ENCODE measurements around the gene CXCR4. TPM values are rescaled to one million over a fixed set of nuclear protein-coding genes. Genes with fewer than 3 reads are reported as not detected.
A peak's percentile ranks its signal among the peaks of the same experiment; 100 is the strongest.
"Not testable (repeated sequence)": the region's sequence is repeated elsewhere in the genome, so short reads cannot be mapped to it uniquely, and the experiment has no call there.

CXCR4 gene
- total RNA-seq, 2 experiments from 2014 or later = 56.4 to 57.7 TPM

DNA sequence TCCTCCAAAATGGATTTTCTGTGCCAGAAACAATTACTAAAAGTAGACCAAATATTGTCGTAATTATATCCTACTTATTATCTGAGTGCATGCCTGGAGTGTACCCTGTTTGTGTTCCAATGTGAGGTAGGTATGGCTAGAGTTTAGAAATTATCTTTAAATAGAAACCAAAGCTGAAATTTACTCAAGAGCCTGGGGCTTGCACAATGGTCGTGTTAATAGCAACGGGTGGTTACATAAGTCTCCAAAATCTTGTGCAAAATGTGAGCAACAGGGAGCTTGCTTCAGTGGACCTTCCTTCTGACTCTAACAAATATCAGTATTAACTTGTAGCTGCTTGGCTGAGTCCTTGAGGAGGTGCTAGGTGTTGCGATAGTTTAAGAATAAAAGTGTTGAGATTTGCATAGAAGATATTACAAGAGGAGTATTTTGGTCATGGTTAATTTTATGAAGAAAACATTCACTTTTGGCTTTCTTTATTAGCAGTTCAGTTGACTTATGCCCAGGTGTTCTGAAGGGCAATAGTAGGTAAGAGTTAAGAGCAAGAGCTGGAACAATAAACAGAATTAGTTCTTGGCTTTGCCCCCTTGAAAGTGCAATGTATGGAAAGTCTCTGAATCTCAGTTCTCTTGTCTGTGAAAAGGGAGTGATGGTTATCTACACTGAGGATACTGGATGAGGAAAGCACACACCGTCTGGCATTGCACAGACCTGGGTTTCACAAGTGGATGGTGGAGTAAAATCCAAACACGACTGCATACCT lies 4.6 kb downstream of the CXCR4 start:
- Mint-ChIP-seq H3K4me3 (no peak overlapping the region), H3K27me3 (no peaks in the 10 kb centered on the region), H3K4me1 (peaks cover 47% of the 10 kb centered on the region), H3K36me3 (peaks cover 37% of the 10 kb centered on the region), H3K27ac (peak overlapping the region; percentile 44), H3K9me3 (no peaks in the 10 kb centered on the region)
- DNase-seq = no peak

DNA sequence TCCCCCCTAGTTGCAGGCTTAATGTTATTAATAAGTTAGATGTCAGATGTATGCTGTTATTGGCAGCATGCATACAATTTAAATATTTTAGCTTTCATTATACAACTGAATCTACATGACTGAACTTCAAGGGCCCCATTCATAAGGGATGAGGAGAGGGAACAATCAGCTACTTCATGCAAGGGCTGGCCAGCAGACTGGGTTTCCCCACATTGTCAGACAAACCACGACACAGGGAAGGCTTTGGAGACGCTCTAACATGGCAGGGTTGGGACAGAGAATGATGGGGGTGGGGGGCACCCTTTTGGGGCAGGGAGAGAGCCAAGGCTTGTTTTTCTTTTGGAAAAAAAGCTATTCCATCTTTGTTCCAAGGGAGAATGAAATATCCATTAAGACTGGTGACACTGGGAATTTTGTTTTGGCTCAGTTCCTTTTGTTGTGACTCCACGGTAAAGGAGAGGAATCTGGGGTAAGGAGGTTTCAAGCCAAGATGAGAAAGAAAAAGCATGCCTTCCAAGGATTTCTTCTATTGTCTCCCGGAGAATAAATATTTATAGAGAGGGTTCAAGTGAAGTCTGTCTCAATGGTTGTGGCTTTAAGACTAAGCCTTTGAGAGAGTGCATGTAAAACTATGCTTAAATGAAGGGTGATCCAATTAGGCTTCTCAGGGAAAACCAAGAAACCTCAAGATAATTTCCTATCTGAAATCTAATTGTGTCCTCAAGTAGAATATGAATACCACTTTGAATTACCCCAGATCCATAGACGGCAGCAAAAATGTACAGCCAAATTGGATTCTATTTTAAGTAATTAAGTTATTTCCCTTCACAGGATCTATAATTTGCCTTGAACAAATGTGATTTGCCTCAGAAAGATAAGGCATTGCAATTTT lies 5.4 kb downstream of the CXCR4 start:
- no peak for DNase-seq
- Mint-ChIP-seq H3K27ac (no peak overlapping the region), H3K4me1 (peaks cover 50% of the 10 kb centered on the region), H3K9me3 (no peaks in the 10 kb centered on the region), H3K4me3 (no peak overlapping the region), H3K36me3 (peaks cover 37% of the 10 kb centered on the region), H3K27me3 (no peaks in the 10 kb centered on the region)

GRCh38 chr2:136111711-136112110 lies 6.2 kb downstream of the CXCR4 start:
- no peak overlapping the region for H3K4me3 Mint-ChIP-seq
- no peak for DNase-seq
- peaks cover 52% of the 10 kb centered on the region for H3K4me1 Mint-ChIP-seq
- H3K27me3 Mint-ChIP-seq = no peaks in the 10 kb centered on the region
- H3K9me3 Mint-ChIP-seq = no peaks in the 10 kb centered on the region
- H3K27ac Mint-ChIP-seq = no peak overlapping the region
- peaks cover 37% of the 10 kb centered on the region for H3K36me3 Mint-ChIP-seq

GRCh38 chr2:136110526-136110925 lies 7.4 kb downstream of the CXCR4 start:
- H3K4me3 Mint-ChIP-seq = no peak overlapping the region
- H3K27ac Mint-ChIP-seq = no peak overlapping the region
- DNase-seq = no peak
- peaks cover 31% of the 10 kb centered on the region for H3K36me3 Mint-ChIP-seq
- H3K4me1 Mint-ChIP-seq = peaks cover 48% of the 10 kb centered on the region
- H3K9me3 Mint-ChIP-seq = no peaks in the 10 kb centered on the region
- no peaks in the 10 kb centered on the region for H3K27me3 Mint-ChIP-seq

DNA sequence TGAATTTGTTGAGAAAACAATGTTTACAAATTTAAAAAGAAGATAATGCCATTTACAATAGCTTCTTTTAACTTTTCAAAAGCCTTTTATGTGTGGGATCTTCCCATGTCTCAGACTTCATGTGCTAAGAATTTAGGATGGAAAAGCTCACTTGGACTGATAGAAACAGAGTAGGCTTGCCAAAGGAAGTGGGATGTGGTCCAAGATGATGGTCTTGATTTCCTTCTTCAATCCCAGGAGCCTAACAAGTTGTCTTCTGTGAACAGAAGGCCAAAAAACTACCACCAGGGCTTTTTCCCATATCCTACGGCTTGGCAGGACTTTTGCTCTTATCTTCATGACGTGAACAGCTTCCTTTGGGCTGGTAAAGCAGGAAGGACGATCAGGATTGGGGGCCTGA lies 9.5 kb downstream of the CXCR4 start:
- H3K4me1 Mint-ChIP-seq = peaks cover 29% of the 10 kb centered on the region
- no peak overlapping the region for H3K27ac Mint-ChIP-seq
- peaks cover 12% of the 10 kb centered on the region for H3K36me3 Mint-ChIP-seq
- H3K27me3 Mint-ChIP-seq = no peaks in the 10 kb centered on the region
- no peak for DNase-seq
- no peaks in the 10 kb centered on the region for H3K9me3 Mint-ChIP-seq
- no peak overlapping the region for H3K4me3 Mint-ChIP-seq

GRCh38 chr2:136107051-136108033 lies 10.6 kb downstream of the CXCR4 start:
- Mint-ChIP-seq H3K9me3 (no peaks in the 10 kb centered on the region), H3K27me3 (no peaks in the 10 kb centered on the region), H3K36me3 (peaks cover 2% of the 10 kb centered on the region), H3K4me3 (no peak overlapping the region), H3K27ac (no peak overlapping the region), H3K4me1 (peaks cover 18% of the 10 kb centered on the region)
- DNase-seq = no peak

DNA sequence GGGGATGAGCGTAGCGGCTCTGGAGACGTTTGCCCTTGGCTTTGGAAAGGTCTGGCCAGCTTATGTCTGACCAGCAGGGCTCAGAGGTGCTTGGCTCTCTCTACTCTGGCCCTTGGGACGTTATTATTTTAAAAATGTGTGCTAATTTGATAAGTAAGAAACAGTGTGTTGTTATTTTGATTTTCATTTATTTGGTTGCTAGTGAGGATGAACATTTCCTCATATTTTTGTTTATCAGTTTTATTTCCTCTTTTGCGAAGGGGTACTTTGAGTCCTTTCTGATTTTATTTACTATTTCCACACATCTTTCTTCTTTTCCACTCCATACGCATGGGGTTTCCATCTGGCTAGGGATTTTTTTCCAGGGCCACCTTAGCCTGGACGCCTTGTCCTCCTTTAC lies 11.4 kb downstream of the CXCR4 start:
- H3K27me3 Mint-ChIP-seq = no peaks in the 10 kb centered on the region
- H3K4me3 Mint-ChIP-seq = no peak overlapping the region
- H3K36me3 Mint-ChIP-seq = no peaks in the 10 kb centered on the region
- H3K27ac Mint-ChIP-seq = no peak overlapping the region
- H3K9me3 Mint-ChIP-seq = no peaks in the 10 kb centered on the region
- no peak for DNase-seq
- peaks cover 13% of the 10 kb centered on the region for H3K4me1 Mint-ChIP-seq

DNA sequence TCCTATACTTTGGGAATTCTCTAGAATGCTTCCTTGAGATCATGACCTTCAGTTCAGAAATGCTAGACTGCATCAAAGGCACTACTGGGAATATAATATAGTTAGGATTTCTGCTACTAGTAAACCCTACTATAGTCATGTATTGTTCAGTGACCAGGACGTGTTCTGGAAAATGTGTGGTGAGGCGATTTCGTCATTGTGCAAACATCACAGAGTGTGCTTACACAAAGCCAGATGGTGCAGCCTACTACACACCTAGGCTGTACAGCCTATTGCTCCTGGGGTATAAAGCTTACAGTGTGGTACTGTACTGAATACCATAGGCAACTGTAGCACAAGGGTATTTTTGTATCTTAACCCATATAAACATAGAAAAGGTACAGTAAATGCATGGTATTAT lies 13.0 kb downstream of the CXCR4 start:
- Mint-ChIP-seq H3K9me3 (peaks cover 2% of the 10 kb centered on the region), H3K4me3 (no peak overlapping the region), H3K36me3 (no peaks in the 10 kb centered on the region), H3K27ac (no peak overlapping the region), H3K27me3 (no peaks in the 10 kb centered on the region), H3K4me1 (peaks cover 8% of the 10 kb centered on the region)
- DNase-seq = no peak

- H3K4me3 Mint-ChIP-seq = no peak overlapping the region
- peaks cover 2% of the 10 kb centered on the region for H3K4me1 Mint-ChIP-seq
- no peaks in the 10 kb centered on the region for H3K27me3 Mint-ChIP-seq
- H3K36me3 Mint-ChIP-seq = no peaks in the 10 kb centered on the region
- no peak for DNase-seq
- H3K9me3 Mint-ChIP-seq = peaks cover 2% of the 10 kb centered on the region
- no peak overlapping the region for H3K27ac Mint-ChIP-seq
Measured at GRCh38 chr2:136101042-136101441, 16.9 kb downstream of the CXCR4 start.

GRCh38 chr2:136098441-136098840 lies 19.5 kb downstream of the CXCR4 start:
- Mint-ChIP-seq H3K27ac (no peak overlapping the region), H3K4me1 (peaks cover 2% of the 10 kb centered on the region), H3K36me3 (no peaks in the 10 kb centered on the region), H3K9me3 (peaks cover 2% of the 10 kb centered on the region), H3K4me3 (no peak overlapping the region), H3K27me3 (no peaks in the 10 kb centered on the region)
- no peak for DNase-seq

DNA sequence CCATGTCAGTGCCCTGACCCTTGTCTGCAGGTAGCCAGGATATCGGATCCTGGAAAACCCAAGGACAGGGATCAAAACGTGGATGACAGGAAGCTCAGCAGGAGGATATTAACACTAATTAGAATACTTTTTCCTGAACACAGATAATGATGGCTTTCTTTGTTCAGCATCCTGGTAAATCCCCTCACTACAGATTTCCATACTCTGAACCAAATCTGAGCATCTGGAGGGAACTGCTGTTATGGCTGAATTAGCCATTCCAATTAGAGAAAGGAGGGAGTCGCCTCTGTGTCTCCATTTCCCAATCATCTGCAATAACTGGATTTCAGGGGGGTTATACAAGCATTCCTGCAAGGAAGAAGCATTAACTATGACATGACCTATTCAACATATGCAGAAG lies 24.4 kb downstream of the CXCR4 start:
- no peak for DNase-seq
- no peaks in the 10 kb centered on the region for H3K27me3 Mint-ChIP-seq
- H3K4me3 Mint-ChIP-seq = no peak overlapping the region
- no peaks in the 10 kb centered on the region for H3K36me3 Mint-ChIP-seq
- H3K27ac Mint-ChIP-seq = no peak overlapping the region
- H3K4me1 Mint-ChIP-seq = peaks cover 4% of the 10 kb centered on the region
- H3K9me3 Mint-ChIP-seq = no peaks in the 10 kb centered on the region

GRCh38 chr2:136091899-136092298 lies 26.1 kb downstream of the CXCR4 start:
- Mint-ChIP-seq H3K27me3 (no peaks in the 10 kb centered on the region), H3K9me3 (no peaks in the 10 kb centered on the region), H3K36me3 (no peaks in the 10 kb centered on the region), H3K4me1 (peaks cover 8% of the 10 kb centered on the region), H3K4me3 (no peak overlapping the region), H3K27ac (no peak overlapping the region)
- DNase-seq = no peak

DNA sequence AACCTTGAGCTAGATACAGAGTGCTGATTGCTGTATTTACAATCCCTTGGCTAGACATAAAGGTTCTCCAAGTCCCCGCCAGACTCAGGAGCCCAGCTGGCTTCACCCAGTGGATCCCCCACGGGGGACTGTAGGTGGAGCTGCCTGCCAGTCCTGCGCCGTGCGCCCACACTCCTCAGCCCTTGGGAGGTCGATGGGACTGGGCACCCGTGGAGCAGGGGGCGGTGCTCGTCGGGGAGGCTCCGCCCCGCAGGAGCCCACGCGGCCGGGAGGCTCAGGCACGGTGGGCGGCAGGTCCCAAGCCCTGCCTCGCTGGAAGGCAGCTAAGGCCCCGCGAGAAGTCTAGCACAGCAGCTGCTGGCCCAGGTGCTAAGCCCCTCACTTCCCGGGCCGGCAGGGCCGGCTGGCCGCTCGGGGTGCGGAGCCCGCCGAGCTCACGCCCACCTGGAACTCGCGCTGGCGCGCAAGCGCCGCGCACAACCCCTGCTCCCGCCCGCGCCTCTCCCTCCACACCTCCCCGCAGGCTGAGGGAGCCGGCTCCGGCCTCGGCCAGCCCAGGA lies 30.0 kb downstream of the CXCR4 start:
- not testable (repeated sequence) for H3K27ac Mint-ChIP-seq, DNase-seq, H3K4me3 Mint-ChIP-seq, H3K27me3 Mint-ChIP-seq, H3K9me3 Mint-ChIP-seq, H3K36me3 Mint-ChIP-seq
- peaks cover 11% of the 10 kb centered on the region for H3K4me1 Mint-ChIP-seq

GRCh38 chr2:136086253-136087016 lies 31.5 kb downstream of the CXCR4 start:
- no peak overlapping the region for H3K27ac Mint-ChIP-seq
- H3K27me3 Mint-ChIP-seq = no peaks in the 10 kb centered on the region
- no peak for DNase-seq
- no peaks in the 10 kb centered on the region for H3K9me3 Mint-ChIP-seq
- no peaks in the 10 kb centered on the region for H3K36me3 Mint-ChIP-seq
- peaks cover 7% of the 10 kb centered on the region for H3K4me1 Mint-ChIP-seq
- H3K4me3 Mint-ChIP-seq = no peak overlapping the region

Data from activated naive CD8-positive, alpha-beta T cell treated with anti-CD3 and anti-CD28 coated beads for 36 hours (primary cell).